Fibroblast of the aortic adventitia (primary cell): Measurements from ENCODE around the gene CNTNAP5. TPM values are rescaled to one million over a fixed set of nuclear protein-coding genes. Genes with fewer than 3 reads are reported as not detected.

ENCODE experiments used
- DNase-seq: peaks from one replicate; pipeline ENCODE4 v3.0.0-alpha.2; 2010; ENCODE audit warnings: low read depth
- H3K4me3 ChIP-seq: 2 replicates; pipeline ENCODE4 v1.5.1; 2011; ENCODE audit warnings: low read depth, mild to moderate bottlenecking, control low read depth, low read length, moderate library complexity
- total RNA-seq: library from RNA; depleted of rRNA; stranded (reverse); fragments of >200 nt; gene quantifications from 2 replicates; pipeline ENCODE4 v1.2.3, GENCODE V29; 2012; ENCODE audit warnings: low replicate concordance
- TF ChIP-seq, protein P1 (sequence below): IDR thresholded peaks from 2 replicates; pipeline ENCODE4 v1.5.1; 2011; ENCODE audit warnings: mild to moderate bottlenecking, low read length, control low read depth, inconsistent platforms; ENCODE audit not compliant: insufficient read depth

CNTNAP5 gene
- total RNA-seq, 1 donor: under 0.01 TPM

DNA sequence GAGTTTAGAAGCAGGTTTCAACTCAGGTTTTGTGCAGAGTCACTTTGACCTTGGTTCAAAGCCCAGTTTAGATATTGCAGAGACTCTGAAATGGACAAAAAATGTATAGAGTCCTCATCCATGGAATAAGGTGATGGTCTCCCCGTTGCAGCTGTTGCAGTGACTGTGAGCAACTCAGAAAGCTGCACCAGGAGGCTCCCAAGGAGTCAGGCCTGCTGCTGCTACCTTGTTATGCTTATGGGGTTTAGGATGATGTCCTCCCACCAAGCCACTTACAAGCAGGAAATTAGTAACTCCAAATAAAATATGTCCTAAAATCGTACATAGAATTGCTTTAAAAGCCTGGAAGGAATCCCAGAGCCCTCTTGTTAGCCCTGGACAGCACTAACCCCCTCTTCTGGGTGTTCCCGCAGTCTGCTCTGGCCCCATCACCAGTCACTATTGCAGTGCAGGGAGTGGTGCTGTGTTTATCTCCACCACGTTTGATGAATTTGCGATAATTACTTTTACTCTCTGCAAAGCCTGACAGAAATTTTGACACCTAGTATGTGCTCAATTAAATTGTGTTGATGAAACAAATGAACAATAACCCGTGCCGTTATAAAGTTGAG is 189.0 kb downstream of the CNTNAP5 start:
- no peak overlapping the region for H3K4me3 ChIP-seq
- no peak for DNase-seq
- TF ChIP-seq, protein P1, sequence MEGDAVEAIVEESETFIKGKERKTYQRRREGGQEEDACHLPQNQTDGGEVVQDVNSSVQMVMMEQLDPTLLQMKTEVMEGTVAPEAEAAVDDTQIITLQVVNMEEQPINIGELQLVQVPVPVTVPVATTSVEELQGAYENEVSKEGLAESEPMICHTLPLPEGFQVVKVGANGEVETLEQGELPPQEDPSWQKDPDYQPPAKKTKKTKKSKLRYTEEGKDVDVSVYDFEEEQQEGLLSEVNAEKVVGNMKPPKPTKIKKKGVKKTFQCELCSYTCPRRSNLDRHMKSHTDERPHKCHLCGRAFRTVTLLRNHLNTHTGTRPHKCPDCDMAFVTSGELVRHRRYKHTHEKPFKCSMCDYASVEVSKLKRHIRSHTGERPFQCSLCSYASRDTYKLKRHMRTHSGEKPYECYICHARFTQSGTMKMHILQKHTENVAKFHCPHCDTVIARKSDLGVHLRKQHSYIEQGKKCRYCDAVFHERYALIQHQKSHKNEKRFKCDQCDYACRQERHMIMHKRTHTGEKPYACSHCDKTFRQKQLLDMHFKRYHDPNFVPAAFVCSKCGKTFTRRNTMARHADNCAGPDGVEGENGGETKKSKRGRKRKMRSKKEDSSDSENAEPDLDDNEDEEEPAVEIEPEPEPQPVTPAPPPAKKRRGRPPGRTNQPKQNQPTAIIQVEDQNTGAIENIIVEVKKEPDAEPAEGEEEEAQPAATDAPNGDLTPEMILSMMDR: no peak

DNA sequence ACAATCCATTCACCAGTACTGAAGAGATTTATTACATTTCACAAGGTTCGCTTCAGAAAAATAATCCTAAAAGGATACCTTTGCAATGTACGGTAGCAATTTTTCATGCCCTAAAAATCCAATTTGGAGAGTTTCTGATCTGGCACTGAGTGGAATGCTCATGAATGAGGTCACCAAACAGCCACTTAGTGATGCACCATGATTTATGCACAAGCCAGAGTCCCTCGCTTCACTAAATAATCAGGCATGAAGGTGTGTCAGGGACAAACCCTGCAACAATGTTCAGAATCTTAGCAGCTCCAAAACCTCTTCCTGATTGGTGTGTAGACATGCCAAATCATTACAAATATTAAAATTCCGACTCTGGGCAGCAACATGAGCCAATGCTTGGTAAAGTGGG is 221.1 kb downstream of the CNTNAP5 start:
- TF ChIP-seq, protein P1: no peak
- no peak for DNase-seq
- no peak overlapping the region for H3K4me3 ChIP-seq

DNA sequence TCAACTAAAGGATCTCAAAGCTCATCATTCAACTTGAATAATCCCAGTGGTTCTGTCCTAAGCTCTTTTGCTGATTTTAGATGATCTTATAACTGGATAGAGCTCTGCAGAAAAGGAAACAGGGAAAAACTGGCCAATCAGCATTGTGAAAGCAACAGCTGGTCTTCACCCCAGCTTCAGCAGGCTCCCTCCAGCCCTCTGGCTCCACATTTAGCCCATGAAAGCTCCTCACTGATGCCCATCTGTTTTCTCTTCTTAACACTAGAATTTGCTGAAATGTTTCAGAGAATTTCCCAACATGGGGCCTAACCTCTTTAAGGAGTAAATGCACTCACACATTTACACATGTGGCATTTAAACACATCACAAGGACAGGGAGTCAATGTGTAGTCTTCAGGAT is 223.3 kb downstream of the CNTNAP5 start:
- no peak for DNase-seq
- TF ChIP-seq, protein P1: no peak
- no peak overlapping the region for H3K4me3 ChIP-seq

DNA sequence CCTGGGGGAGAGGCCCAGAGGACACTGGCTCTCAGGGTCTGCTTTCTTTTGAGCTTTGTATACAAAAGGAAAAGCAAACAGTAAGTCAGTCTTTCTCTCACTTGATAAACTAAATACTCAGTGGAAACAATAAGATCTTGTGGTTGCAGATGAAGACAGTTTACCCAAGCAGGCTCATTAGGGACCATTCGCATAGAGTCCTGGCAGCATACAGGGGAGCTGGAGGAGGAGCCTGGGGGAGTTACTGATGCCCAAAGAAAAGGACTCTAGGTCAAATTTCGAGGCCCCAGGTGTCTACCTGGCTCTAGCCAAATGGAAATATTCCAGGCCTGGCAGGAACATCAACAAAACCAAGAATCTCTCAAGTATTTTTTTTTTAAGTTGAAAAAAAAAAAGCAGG is 225.3 kb downstream of the CNTNAP5 start:
- no peak overlapping the region for H3K4me3 ChIP-seq
- no peak for DNase-seq
- TF ChIP-seq, protein P1: no peak

DNA sequence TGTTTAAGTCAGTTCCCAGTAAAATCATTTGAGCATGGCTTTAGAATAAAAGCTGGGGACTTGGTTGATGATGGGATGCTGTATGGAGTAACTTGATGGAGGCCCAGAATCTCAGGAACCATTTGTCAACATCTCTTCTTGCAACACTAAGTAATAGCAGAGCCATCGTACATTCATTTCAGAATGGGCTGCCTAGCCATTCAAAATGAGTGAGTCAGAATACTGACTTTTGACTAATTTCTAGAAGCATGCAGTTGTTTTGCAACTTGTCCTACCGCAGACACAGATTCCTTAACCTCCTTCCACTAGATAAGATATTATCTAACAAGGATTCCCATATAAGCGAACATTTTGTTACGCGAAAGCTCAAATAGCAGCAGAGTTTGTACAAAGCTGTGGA is 229.5 kb downstream of the CNTNAP5 start:
- DNase-seq: peak; percentile 74
- TF ChIP-seq, protein P1: no peak
- no peak overlapping the region for H3K4me3 ChIP-seq

DNA sequence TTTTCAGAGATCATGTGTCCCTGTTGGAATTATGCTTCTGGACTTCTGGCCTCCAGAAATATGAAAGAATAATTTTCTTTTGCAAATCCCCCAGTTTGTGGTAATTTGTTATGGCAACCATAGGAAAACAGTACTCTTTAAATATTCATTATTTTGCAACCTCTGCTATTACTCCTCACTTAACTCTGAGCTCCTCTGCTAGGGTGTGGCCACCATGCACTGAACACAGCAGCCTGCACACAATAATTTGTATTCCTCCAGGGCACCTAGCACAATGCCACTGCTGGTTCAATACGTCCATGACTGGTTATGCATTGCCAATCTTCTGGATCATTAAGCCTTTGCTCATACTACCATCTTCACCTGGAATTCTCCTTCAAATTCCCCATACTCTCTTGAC is 232.0 kb downstream of the CNTNAP5 start:
- no peak for DNase-seq
- H3K4me3 ChIP-seq: no peak overlapping the region
- TF ChIP-seq, protein P1: no peak
